Measurements from ENCODE around the gene AGAP1.

DNA sequence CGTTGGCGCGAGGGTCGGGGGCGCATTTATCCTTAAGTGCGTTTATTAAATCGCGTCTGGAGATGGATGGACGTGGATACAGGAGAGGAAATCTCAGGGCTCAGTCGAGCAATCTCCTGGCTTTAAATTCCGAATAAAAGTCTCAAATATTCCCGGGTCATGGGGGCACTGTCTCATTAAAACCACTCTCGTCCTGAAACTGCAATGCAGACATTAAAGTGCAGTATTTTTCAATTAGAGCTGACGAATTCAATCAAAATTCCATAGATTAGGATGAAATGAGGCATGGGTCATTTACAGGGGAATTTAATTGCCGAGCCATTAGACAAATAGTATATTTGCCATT, 685.0 kb downstream of the AGAP1 start:
- TF ChIP-seq, protein P1, sequence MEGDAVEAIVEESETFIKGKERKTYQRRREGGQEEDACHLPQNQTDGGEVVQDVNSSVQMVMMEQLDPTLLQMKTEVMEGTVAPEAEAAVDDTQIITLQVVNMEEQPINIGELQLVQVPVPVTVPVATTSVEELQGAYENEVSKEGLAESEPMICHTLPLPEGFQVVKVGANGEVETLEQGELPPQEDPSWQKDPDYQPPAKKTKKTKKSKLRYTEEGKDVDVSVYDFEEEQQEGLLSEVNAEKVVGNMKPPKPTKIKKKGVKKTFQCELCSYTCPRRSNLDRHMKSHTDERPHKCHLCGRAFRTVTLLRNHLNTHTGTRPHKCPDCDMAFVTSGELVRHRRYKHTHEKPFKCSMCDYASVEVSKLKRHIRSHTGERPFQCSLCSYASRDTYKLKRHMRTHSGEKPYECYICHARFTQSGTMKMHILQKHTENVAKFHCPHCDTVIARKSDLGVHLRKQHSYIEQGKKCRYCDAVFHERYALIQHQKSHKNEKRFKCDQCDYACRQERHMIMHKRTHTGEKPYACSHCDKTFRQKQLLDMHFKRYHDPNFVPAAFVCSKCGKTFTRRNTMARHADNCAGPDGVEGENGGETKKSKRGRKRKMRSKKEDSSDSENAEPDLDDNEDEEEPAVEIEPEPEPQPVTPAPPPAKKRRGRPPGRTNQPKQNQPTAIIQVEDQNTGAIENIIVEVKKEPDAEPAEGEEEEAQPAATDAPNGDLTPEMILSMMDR (IDR thresholded peaks at IDR 0.05) = no peak
- no peak for TF ChIP-seq POLR2A (IDR thresholded peaks at IDR 0.05)
